ENCODE data around the gene WDR31.
"Not testable (repeated sequence)": the region's sequence is repeated elsewhere in the genome, so short reads cannot be mapped to it uniquely, and the experiment has no call there.

The WDR31 gene

GRCh38 chr9:113340011-113340699 lies at the start of gene WDR31:
Gene WDR31, minus strand, starts transcription at chr9:113340275. Its CDS starts 8,253 bp downstream, at chr9:113332022.
- DNase-seq (ENCODE audit: low read depth in 2 of 2): peak; percentile 76 to 79

DNA sequence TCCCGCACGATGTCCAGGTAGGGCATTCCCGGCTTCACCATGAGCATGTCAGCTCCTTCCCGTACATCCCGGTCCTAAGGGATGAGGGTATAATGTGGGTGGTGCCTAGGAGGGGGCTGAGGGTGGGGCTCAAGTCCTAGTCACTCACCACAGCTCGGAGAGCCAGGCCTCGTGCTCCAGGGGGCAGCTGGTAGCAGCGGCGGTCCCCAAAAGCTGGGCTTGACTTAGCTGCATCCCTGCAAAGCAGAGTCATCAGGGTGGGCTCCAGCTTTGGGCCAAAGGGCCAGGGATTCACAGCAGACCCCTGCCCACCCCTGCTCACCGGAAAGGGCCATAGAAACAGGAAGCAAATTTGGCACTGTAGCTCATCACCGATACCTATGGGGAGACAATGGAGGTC lies 49.4 kb upstream of the WDR31 start:
- DNase-seq (ENCODE audit: low read depth in 2 of 2): no peak

GRCh38 chr9:113388833-113389232 lies 48.8 kb upstream of the WDR31 start:
- DNase-seq (ENCODE audit: low read depth in 2 of 2): no peak

- no peak for DNase-seq (ENCODE audit: low read depth in 2 of 2)
These were observed 47.6 kb upstream of the WDR31 start for GRCh38 chr9:113387560-113388230.

- no peak for DNase-seq (ENCODE audit: low read depth in 2 of 2)
These were observed 46.7 kb upstream of the WDR31 start for GRCh38 chr9:113386571-113387393.

DNA sequence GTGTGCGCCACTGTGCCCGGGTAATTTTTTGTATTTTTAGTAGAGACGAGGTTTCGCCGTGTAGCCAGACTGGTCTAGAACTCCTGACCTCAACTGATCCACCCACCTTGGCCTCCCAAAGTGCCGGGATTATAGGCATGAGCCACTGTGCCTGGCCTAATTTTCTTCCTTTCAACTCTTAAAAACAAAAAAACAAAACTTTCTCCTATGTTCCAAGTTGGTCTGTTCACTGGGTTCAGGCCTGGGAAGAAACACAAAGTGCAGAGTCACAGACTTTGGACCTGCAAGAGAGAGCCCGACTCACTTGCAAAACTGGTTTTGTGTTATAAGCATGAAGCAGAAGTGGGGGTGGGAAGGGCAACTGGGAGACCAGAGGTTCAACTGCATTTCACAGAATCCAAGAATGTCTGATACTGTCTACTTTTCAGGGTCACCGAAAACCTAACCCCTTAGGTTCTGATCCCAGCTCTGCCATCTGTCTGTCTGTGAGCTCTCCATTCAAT lies 41.9 kb upstream of the WDR31 start:
- DNase-seq (ENCODE audit: low read depth in 2 of 2): no peak

DNA sequence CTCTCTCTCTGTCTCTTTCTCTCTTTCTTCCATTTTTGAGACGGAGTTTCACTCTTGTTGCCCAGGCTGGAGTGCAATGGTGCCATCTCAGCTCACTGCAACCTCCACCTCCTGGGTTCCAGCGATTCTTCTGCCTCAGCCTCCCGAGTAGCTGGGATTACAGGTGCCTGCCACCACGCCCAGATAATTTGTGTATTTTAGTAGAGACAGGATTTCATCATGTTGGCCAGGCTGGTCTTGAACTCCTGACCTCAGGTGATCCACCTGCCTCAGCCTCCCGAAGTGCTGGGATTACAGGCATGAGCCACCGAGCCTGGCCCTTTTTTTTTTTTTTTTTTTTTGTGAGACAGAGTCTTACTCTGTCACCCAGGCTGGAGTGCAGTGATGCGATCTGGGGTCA lies 41.4 kb upstream of the WDR31 start:
- not testable (repeated sequence) for DNase-seq (ENCODE audit: low read depth in 2 of 2)

GRCh38 chr9:113380869-113381378 lies 40.8 kb upstream of the WDR31 start:
- no peak for DNase-seq (ENCODE audit: low read depth in 2 of 2)

DNA sequence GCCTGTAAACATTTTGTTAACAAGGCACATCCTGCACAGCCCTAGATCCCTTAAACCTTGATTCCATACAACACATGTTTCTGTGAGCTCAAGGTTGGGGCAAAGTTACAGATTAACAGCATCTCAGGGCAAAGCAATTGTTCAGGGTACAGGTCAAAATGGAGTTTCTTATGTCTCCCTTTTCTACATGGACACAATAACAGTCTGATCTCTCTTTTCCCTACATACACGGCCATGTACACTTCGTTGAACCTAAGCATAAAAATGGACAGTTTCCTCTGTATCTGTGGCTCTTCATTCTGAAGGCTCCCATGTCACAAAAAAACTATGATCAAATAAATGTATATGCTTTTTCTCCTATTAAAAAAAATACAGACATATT lies 39.7 kb upstream of the WDR31 start:
- DNase-seq (ENCODE audit: low read depth in 2 of 2): not testable (repeated sequence)

GRCh38 chr9:113379094-113379828 lies 39.2 kb upstream of the WDR31 start:
- not testable (repeated sequence) for DNase-seq (ENCODE audit: low read depth in 2 of 2)

DNA sequence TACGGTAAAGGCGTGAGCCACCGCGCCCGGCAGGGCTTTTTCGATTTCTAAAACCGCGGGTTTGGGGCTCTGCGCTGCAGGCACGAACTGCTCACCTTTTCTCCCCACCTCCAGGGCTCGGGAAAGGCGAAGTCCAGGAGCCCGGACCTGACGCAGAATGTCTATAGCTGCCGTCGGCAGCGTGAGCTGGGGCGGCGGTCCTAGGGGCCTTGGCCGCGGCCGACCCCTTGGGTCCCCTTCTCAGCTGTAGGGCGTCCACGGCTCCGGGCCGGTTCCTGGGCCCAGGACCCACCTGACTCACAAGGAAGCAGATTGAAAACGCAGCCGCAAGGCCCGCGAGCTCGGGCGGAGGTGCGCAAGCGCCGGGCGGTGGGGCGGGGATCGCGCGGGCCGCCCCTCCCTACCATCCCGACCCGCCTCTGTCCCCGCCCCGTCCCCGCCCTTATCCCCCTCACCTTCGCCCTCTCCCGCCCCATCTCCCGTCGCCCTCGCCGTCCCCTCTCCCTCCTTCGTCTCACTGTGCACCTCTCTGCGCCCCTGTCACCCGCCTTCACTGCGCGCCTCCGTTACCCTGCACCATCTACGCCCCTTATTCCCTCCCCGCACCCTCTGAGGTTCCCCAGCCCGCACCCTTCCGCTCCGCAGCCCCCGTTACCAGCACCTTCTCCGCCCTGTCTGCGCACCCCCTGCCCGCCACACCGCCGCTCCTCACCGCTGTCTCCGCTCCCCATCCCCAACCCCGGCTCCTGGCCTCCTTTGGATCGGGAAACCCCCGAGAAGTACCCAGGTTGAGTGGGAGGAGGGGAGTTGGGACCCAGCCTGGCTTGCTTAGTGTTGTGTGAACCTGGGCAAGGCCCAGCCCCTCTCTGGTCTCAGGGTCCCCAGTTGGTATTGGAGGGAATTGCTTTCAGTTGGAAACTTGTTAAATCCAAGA lies 36.8 kb upstream of the WDR31 start, which contains the start of gene HDHD3:
Gene HDHD3, minus strand, starts transcription at position 353 of the 934 bp plus-strand sequence. CDS start 2,632 bp downstream, outside the sequence.
- DNase-seq (ENCODE audit: low read depth in 2 of 2): peak; percentile 79 to 80

DNA sequence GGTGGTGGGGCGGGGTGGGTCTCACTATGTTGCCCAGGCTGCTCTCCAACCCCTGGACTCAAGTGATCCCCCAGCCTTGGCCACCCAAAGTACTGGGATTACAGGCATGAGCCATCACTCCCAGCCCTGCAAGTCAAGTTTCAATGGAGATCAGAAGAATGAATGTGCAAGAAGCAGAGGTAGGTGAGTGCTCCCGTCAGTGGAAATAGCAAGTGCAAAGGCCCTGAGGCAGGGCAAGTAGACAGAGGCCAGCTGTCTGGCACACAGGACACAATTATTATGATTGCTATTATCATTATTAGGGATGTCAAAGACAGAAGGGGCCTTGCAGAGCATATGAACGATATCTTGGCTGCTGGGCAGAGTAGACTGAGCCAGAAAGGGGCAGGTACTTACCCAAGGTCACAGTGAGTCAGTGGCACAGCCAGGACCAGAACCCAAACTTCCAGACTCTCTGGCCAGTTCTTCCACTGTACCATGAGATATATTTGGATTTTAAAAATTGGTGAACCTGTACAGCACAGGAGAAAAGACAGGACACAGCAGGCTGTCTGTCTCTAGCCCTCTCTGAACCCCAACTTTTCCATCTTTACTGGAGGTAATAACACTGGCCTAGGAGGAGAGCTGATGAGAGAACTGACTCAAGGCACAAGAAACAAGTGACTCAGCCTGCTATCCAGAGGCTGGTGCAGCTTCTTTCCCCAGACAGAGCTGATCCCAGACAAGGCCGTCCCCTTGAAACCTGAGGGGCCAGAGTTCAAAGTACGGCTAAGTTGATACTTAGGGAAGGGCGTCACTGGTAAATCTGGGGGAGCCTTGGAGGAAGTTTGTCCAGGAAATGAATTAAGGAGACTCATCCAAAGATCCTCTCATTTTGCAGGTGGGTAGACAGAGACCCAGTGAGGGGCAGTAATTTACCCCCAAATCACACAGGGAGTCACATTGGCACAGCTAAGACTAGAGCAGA lies 35.3 kb upstream of the WDR31 start:
- no peak for DNase-seq (ENCODE audit: low read depth in 2 of 2)

DNA sequence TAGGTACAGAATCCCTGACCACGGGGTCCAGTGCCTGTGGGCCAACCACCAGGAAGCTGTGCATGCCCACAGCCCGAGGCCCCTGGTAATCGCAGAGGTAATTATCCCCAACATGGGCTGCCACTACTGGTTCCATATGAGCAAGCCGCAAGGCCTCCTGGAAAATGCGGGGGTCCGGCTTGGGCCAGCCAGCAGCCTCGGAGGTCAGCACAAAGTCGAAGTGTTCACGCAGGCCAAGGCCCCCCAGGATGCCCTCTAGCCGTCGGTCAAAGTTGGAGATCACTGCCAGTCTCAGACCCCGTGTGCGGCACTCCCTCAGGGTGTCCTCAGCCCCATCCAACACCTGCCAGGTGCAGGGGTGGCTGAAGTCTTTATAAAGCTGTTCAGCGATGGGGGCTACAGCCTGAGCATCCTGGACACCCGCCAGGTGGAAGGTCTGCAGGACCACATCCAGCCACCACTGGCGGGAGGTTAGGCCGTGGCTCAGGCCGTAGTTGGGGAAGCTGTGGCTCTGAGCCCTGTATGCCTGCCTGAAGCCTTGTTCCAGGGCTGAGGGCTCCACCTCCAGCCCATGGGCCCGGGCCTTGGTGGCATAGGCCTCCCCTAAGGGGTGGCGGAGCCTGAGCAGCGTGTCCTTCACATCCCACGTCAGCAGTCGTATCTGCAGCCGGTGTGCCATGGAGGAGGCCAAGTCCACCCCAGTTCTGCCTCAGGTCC lies 33.8 kb upstream of the WDR31 start:
- no peak for DNase-seq (ENCODE audit: low read depth in 2 of 2)

DNA sequence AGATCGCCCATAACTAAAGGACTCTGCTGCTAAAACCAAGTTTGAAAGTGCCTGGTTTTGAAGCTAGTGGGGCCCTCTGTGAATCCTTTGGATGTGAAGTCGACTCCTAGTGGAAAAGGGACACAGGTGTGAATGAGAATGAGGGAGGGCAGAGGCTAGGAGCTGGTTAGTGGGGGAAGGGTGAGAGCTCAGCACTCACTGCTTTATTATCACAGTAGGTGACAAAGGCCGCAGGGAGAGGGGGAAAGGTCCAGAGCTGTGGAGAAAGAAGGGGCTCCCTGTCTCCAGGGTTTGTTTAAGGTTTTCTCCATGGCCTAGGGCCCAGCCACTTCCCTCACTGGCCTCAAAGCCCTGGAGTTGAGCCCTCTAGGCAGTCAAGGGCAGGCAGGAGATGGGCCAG lies 33.2 kb upstream of the WDR31 start:
- DNase-seq (ENCODE audit: low read depth in 2 of 2): no peak

- DNase-seq (ENCODE audit: low read depth in 2 of 2): no peak
These were observed 32.0 kb upstream of the WDR31 start for GRCh38 chr9:113372059-113372458.

DNA sequence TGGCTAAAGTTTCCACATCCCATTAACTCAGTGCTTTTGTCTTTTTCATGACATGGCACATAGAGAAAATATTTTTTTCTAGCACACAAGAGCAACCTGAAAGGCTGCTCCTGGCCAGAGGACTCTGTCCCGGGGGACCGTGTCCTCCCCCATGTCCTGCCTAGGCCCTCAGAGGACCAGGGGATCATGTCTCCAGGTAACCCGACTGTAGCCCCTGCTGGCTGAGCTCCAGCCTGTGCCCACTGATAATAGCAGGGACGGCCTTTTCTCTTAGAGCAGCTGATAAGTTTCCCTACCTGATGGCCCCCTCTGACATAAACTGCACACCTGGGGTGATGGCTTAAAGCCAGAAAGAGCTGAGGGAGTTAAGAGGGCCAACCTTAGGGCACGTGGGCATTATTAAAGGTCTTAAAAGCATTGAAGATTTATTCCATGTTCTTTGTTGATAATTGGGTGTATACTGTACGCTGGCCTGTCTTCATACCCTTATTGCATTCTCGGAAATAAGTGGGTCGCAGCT lies 30.8 kb upstream of the WDR31 start:
- DNase-seq (ENCODE audit: low read depth in 2 of 2): no peak

- DNase-seq (ENCODE audit: low read depth in 2 of 2): no peak
These were observed 29.7 kb upstream of the WDR31 start for GRCh38 chr9:113369855-113370140.

Measured in stimulated activated CD4-positive, alpha-beta T cell treated with anti-CD3 and anti-CD28 coated beads, Interleukin-1b, Interleukin-23, amount 100 ng/mL, for 4 hours (primary cell).